GM18520 (cell line): ENCODE data around the gene LEP.
"Not testable (repeated sequence)": the region's sequence is repeated elsewhere in the genome, so short reads cannot be mapped to it uniquely, and the experiment has no call there.

ENCODE experiments used
- ATAC-seq: cut with Tn5 transposase; IDR thresholded peaks from one replicate; pipeline ENCODE4 v1.9.1; 2021; ENCODE audit not compliant: unreplicated experiment

The LEP gene

DNA sequence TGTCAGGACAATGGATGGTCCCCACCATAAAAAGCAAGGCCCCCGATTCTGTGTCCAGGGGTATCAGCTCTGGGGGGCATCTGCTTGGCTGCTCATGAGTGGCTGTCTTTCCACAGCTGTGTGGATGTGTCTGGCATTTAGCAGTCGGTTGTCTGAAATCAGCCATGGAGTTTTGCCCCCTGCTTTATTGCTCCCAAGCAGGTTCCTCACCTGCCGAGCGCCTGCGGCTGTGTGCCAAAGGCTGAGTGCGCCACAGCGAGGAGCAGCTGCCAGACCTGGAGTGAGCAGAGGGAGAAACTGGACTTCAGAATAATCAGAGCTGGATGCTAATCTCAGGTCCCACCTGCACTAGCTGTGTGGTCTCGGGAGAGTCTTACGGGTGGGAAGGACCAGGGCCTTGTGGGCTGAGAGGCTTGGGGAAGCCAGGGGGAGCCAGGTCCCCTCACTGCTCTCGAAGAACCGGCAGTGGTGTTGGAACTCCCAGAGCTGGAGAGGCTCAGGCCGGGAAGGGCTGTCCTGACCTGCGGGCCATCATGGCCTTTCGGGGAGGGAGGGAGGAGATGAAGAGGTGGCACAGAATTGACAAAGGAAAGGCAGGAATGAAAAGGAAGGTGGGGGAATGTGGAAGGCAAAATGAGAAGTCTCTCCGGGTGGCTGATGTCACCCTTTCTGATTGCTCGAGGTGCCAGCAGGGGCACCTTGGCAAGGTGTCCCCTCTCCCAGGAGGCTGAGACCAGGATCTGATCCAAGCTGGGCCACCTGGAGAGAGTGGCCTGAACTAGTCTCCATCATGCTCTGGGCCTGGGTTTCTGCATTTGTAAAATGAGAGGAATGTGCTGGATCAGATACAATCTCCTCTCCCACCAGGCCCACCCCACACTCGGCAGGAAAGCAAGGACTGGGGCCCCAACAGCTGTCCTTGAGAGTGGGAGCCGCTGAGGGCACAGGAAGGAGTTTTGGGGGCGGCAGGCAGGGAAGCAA lies 30.2 kb upstream of the LEP start:
- ATAC-seq: no peak

DNA sequence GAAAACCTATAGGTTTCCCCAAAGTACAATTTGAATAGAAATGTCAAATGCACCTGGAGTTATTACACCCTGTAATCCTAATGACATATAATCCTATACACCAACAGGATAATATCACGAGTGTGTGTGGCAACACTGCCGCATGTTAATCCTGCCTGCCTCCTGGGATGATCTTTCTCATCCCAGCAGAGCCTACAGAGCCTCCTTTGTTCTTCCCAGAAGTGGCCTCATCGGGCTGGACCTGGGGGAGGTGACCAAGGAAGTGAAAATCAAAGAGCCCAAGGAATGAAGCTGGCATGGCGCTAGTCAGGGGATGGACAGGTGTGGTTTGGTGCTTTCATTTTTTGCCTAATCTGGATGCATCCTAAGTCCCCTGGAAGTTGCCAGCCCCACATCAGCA lies 29.5 kb upstream of the LEP start:
- no peak for ATAC-seq

DNA sequence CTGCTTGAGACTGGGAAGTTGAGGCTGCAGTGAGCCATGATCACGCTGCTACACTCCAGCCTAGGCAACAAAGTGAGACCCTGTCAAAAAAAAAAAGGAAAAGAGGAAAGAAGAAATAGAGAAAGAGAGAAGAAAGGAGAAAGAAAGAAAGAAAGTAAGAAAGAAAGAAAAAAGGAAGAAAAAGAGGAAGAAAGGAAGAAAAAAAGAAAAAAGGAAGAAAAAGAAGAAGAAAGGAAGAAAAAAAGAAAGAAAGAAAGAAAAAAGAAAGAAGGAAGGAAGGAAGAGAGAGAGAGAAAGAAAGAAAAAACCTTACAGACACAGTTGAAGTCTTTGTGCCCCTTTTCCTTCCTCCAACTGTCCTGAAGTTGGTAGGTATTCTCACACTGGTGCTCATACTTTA lies 26.6 kb upstream of the LEP start:
- ATAC-seq: no peak

- no peak for ATAC-seq
Observed at GRCh38 chr7:128215281-128215680, 25.8 kb upstream of the LEP start.

- ATAC-seq: no peak
Observed at GRCh38 chr7:128215739-128216138, 25.3 kb upstream of the LEP start.

DNA sequence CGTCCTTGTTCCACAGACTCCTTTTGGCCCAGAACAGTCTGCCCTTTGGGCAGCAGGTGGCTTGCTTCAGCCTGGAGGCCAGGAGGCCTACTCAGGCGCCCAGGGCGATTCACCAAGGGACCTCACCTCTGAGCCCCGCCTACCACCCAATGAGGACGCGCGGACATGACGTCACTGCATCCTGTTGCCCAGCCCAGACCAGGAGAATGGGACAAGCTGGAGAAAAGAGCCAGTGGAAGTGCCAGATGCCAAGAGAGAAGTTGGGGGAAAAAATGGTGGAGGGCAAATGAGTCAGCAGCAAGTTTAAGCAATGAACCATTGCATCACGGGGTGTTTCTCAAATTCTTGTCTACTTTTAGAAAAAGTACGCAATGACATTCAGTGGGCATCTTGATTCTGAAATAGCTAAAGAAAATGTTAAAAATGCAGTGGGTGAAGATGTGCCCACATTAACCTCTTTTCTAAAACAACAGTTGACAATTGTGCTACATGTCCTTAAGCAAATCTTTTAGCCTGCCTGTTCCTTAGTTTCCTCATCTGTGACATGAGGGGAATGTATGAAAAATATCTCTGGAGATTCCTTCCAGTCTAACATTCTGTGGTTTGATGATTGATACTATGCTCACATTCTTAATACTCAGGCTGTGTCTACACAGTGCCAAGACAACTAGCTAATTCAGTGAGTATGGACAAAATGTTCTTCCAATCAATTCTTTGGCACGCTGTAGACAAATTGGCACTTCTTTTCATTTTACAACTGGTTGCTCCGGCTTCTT lies 23.9 kb upstream of the LEP start:
- no peak for ATAC-seq

GRCh38 chr7:128217967-128218652 lies 23.0 kb upstream of the LEP start:
- no peak for ATAC-seq

GRCh38 chr7:128219636-128220035 lies 21.4 kb upstream of the LEP start:
- ATAC-seq: no peak

- ATAC-seq: no peak
Observed at GRCh38 chr7:128221929-128222403, 19.1 kb upstream of the LEP start.

- ATAC-seq: no peak
Observed at GRCh38 chr7:128226132-128226980, 14.7 kb upstream of the LEP start.

DNA sequence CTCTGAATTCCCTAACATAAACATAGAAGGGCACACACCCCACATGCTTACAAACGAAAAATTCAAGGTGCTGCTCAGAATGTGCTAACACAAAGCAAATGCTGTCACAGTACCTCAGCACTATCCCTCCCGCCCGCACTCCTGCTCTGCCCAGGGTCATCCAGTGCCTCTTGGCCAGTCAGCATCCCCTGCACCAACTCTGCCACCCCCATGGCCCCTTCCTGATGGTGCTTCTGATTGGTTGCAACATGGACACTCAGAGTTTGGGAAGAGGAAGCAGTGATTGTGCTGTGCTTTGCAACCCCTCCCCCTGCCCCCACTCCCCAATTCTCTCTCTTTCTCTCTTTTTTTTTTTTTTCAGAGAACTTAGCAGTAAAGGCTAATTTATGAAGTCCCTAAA lies 13.8 kb upstream of the LEP start:
- ATAC-seq: no peak

GRCh38 chr7:128231021-128231420 lies 10.1 kb upstream of the LEP start:
- no peak for ATAC-seq

- no peak for ATAC-seq
Observed at GRCh38 chr7:128231677-128232076, 9.4 kb upstream of the LEP start.

DNA sequence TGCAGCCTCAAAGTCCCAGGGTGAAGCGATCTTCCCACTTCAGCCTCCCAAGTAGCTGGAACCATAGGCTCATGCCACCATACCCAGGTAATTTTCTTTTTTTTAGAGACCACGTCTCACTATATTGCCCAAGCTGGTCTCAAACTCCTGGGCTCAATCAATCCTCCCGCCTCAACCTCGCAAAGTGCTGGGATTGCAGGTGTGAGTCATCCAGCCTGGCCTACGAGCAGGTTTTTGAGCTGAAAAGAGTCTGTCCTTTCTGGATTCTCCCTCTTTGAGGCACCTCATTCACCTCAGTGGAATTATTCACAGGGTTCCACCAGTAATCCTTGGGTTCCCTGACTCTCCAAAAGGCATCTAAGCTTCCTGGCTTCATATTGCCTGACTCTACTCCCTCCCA lies 7.6 kb upstream of the LEP start:
- ATAC-seq: no peak

DNA sequence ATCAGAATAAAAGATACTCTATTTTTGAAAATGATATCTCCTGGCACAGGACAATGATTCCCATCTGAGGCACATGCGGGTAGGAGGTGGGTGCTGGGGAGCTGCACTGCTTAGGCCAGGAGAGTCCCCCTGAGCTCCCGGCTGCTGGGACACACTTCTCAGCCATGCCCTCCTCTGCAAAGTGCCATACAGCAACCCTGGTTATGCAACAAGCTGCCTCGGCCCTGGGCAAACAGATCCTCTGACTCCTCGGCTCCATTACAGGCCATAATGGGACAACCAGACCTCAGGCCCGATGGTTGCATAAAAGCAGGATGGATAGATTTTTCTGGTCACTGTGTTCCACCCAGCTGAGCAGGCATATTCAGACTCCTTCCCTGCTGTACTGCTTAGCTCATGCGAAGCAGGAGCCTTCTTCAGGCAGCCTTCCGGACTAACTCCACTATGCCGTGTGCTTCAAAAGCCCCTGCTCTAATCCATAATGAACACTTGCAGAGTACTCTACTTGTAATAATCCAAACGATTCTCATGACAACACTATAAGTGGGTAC lies 6.5 kb upstream of the LEP start:
- ATAC-seq: no peak

- no peak for ATAC-seq
Observed at GRCh38 chr7:128235471-128235870, 5.6 kb upstream of the LEP start.

DNA sequence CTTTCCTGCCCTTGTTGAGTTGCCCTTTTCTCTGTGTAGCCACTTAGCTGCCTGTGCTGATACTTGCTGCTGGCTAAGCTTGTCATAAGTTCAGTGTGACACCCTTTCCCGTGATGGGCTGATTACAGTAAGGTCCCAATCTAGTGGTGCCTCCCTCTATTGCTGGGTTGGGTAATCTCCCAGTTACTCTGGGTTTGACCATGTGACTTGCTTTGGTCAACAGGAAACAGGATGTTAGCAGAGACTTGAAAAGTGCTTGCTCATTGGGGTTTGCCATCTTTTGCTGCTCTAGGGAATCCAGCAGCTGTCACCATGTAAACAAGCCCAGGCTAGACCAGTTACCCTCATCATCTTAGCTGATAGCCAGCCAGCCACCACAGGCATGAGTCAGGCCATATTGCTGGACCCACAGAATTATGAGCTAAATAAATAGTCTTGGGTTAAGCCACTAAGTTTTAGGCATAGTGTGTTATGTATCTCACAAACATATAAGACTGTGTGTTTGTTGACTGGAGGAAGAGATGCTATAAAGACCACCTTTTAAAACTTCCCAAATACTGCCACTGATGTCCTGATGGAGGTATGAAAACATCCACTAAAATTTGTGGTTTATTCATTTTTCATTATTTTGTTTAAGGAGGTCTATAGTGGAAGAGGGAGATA lies 4.0 kb upstream of the LEP start:
- peak; percentile 79 for ATAC-seq

DNA sequence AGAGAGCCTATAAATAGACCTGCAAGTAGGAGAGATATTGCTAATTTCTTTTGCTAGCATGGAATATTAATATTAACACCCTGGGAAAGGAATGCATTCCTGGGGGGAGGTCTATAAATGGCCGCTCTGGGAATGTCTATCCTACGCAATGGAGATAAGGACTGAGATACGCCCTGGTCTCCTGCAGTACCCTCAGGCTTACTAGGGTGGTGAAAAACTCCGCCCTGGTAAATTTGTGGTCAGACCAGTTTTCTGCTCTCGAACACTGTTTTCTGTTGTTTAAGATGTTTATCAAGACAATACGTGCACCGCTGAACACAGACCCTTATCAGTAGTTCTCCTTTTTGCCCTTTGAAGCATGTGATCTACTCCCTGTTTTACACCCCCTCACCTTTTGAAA lies 1.9 kb upstream of the LEP start:
- not testable (repeated sequence) for ATAC-seq

- no peak for ATAC-seq
Observed at GRCh38 chr7:128242661-128243060, 1.6 kb downstream of the LEP start.

DNA sequence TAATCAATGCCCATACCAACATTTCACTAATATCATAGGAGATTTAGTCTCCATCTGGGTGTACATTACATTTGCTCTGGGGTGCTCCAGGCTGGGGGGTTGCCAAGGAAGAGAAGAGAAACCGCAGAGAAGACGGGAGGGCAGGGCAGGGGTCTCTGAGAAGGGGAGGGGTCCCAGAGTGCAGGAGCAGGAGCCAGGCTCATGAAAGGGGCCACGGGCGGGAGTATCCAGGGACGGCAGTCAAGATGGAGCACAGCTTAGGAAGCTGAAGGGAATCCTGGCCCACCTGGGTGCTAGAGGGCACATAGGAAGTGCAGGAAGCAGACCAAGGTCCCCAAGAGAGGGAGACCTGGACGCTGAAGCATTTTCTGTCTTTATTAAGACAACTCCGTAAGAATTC lies 2.2 kb downstream of the LEP start:
- no peak for ATAC-seq
